Neutrophil (primary cell): ENCODE data around the gene PLA2G3.

Experiments used
- H3K27ac ChIP-seq: fragments of 200-600 bp; sonication (generic); 2 replicates; pipeline ENCODE4 v1.5.1; 2016; ENCODE audit warnings: mild to moderate bottlenecking, moderate library complexity
- H3K27me3 ChIP-seq: fragments of 200-600 bp; sonication (generic); 2 replicates; pipeline ENCODE4 v1.6.0; 2016; ENCODE audit warnings: mild to moderate bottlenecking
- H3K36me3 ChIP-seq: fragments of 200-600 bp; sonication (generic); 2 replicates; pipeline ENCODE4 v1.5.1; 2017
- H3K4me1 ChIP-seq, 2 experiments: fragments of 200-600 bp in 1 of 2; sonication (generic) in 1 of 2; 1 replicate in 1 of 2; 2 replicates in 1 of 2; pipeline versions ENCODE4 v1.5.1 to v1.6.1; 2013 to 2016; ENCODE audit warnings: low read depth in 1 of 2, low read length in 1 of 2, mild to moderate bottlenecking in 1 of 2, moderate library complexity in 1 of 2; ENCODE audit not compliant: control insufficient read depth in 1 of 2, insufficient read depth in 1 of 2
- H3K4me3 ChIP-seq, 2 experiments: fragments of 200-600 bp in 1 of 2; sonication (generic) in 1 of 2; 1 replicate in 1 of 2; 2 replicates in 1 of 2; pipeline ENCODE4 v1.5.1; 2013 to 2016; ENCODE audit warnings: low read depth in 1 of 2, low read length in 1 of 2, mild to moderate bottlenecking in 1 of 2, moderate library complexity in 1 of 2
- H3K9me3 ChIP-seq: fragments of 200-600 bp; sonication (generic); 2 replicates; pipeline ENCODE4 v1.5.1; 2016
- TF ChIP-seq, protein P1 (sequence below): fragments of 200-600 bp; sonication (generic); IDR thresholded peaks from 2 replicates; pipeline ENCODE4 v1.5.1; 2016; ENCODE audit warnings: antibody characterized with exemption

PLA2G3 gene

DNA sequence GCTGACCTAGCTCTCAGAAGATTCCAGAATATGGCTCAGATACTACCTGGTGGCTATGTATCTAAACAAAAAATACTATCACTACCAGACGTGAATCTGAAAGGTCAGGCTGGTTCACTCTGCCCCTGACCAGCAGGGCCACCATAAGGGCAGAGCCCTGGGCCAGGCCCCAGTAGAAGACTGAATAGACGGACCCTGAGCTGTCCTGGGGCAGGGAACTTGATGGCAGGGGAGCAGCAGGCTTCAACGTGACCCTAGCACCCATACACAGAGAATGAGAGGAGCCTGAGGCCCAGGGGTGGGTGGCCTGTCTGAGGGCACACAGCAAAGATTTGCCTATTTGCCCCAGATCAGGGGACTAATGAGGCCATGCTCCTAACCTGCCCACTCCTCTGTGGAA, 13.0 kb upstream of the PLA2G3 start:
- TF ChIP-seq, protein P1, sequence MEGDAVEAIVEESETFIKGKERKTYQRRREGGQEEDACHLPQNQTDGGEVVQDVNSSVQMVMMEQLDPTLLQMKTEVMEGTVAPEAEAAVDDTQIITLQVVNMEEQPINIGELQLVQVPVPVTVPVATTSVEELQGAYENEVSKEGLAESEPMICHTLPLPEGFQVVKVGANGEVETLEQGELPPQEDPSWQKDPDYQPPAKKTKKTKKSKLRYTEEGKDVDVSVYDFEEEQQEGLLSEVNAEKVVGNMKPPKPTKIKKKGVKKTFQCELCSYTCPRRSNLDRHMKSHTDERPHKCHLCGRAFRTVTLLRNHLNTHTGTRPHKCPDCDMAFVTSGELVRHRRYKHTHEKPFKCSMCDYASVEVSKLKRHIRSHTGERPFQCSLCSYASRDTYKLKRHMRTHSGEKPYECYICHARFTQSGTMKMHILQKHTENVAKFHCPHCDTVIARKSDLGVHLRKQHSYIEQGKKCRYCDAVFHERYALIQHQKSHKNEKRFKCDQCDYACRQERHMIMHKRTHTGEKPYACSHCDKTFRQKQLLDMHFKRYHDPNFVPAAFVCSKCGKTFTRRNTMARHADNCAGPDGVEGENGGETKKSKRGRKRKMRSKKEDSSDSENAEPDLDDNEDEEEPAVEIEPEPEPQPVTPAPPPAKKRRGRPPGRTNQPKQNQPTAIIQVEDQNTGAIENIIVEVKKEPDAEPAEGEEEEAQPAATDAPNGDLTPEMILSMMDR, result no peak
- no peaks in the 10 kb centered on the region for H3K9me3 ChIP-seq

DNA sequence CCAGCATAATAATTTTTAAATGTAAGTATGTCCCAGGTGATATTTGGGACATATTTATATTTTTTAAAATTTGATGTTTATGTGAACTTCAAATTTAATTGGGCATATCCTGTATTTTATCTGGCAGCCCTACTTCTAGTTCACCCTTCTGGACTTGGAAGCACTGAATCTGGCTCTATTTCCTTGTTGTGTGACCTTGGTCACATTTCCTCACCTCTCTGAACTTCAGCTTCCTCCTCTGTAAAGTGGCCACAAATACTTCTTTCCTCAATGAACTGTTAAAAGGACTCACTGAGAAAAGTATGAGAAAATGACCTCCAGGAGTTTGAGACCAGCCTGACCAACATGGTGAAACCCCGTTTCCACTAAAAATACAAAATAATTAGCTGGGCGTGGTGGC, 11.6 kb upstream of the PLA2G3 start:
- no peaks in the 10 kb centered on the region for H3K36me3 ChIP-seq
- TF ChIP-seq, protein P1, result no peak

More for the DNA sequence above, 13.0 kb upstream of the PLA2G3 start:
- no peak overlapping the region for H3K4me3 ChIP-seq
- H3K4me1 ChIP-seq, result peaks cover 0 to 5% of the 10 kb centered on the region in 2 experiments
- H3K27ac ChIP-seq, result no peak overlapping the region
- H3K27me3 ChIP-seq, result peaks cover 6% of the 10 kb centered on the region
- H3K36me3 ChIP-seq, result no peaks in the 10 kb centered on the region

GRCh38 chr22:31150615-31151014, 10.3 kb upstream of the PLA2G3 start:
- no peaks in the 10 kb centered on the region for H3K9me3 ChIP-seq
- TF ChIP-seq, protein P1, result no peak
- no peak overlapping the region for H3K27ac ChIP-seq
- H3K27me3 ChIP-seq, result no peaks in the 10 kb centered on the region
- H3K4me1 ChIP-seq, result no peaks in the 10 kb centered on the region
- no peaks in the 10 kb centered on the region for H3K36me3 ChIP-seq
- no peak overlapping the region for H3K4me3 ChIP-seq

More for the DNA sequence above, 11.6 kb upstream of the PLA2G3 start:
- no peaks in the 10 kb centered on the region for H3K4me1 ChIP-seq
- no peak overlapping the region for H3K4me3 ChIP-seq
- no peaks in the 10 kb centered on the region for H3K9me3 ChIP-seq
- no peaks in the 10 kb centered on the region for H3K27me3 ChIP-seq
- no peak overlapping the region for H3K27ac ChIP-seq

GRCh38 chr22:31148953-31149627, 8.8 kb upstream of the PLA2G3 start:
- Histone ChIP-seq H3K27ac (no peak overlapping the region), H3K27me3 (no peaks in the 10 kb centered on the region), H3K4me1 (no peaks in the 10 kb centered on the region), H3K9me3 (no peaks in the 10 kb centered on the region), H3K36me3 (no peaks in the 10 kb centered on the region), H3K4me3 (no peak overlapping the region)
- TF ChIP-seq, protein P1, result peak; percentile 14

DNA sequence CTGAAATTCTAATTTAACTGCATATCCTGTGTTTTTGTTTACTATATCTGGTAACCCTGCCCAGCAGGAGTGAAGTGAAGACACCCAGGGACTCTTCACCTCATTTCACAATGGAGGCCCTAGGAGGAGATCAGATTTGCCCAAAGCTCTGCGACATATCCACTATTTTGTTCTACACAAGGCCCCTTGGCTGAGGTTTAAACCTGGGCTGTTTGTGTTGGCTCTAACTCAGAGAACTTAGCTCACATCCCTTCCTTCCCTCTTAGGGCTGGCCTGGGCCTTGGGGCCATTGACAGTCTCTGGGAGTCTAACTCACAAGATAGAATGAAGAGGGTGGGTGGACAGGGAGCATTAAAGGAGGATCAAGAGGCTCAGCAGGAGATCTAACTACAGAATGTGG, 8.2 kb upstream of the PLA2G3 start:
- TF ChIP-seq, protein P1, result no peak
- no peaks in the 10 kb centered on the region for H3K9me3 ChIP-seq
- peaks cover 4% of the 10 kb centered on the region for H3K27me3 ChIP-seq
- no peaks in the 10 kb centered on the region for H3K4me1 ChIP-seq
- no peaks in the 10 kb centered on the region for H3K36me3 ChIP-seq
- H3K27ac ChIP-seq, result no peak overlapping the region
- H3K4me3 ChIP-seq, result no peak overlapping the region
